ENCODE data around the gene FRS3.

FRS3 gene

DNA sequence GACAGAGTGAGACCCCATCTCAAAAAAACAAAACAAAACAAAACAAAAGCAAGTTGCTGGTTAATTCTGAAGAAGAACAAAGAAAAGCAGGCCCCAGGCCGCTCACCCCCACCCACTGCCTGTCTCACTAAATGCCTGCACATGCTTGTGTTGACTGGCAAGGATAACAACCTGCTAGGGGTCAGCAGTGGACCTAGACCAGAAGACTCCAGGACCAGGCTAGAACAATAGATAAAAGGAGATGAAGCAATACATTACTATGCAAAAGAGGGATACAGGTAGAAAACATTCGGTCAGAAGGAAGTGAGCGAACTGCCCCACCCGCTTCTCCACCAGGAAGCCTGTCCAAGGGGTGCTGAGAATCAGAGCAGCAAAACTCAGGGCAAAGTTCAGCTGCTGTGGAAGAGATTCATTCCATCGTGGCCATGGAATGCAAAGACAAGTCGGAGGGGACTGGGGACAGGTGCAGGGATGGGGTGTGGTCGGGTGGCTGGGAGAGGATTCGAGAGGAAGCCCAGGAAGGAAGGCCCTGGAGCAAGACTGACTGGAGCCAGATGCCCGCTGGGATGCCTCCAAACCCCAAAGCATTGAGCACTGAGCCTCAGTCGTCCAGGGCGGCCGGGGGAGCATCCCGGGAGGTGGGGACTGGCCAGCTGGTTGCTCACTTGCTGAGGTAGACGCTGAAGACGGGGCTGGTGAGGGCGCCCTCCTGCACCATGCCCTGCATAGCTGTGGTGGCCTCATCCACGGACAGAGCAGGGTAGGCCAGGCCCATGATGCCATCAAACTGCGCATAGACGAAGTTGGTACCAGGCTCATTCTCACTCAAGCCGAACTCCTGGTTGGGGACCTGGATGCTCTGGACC lies 37.8 kb downstream of the FRS3 start:
- DNase-seq (ENCODE audit: low read depth in 2 of 2), result no peak

DNA sequence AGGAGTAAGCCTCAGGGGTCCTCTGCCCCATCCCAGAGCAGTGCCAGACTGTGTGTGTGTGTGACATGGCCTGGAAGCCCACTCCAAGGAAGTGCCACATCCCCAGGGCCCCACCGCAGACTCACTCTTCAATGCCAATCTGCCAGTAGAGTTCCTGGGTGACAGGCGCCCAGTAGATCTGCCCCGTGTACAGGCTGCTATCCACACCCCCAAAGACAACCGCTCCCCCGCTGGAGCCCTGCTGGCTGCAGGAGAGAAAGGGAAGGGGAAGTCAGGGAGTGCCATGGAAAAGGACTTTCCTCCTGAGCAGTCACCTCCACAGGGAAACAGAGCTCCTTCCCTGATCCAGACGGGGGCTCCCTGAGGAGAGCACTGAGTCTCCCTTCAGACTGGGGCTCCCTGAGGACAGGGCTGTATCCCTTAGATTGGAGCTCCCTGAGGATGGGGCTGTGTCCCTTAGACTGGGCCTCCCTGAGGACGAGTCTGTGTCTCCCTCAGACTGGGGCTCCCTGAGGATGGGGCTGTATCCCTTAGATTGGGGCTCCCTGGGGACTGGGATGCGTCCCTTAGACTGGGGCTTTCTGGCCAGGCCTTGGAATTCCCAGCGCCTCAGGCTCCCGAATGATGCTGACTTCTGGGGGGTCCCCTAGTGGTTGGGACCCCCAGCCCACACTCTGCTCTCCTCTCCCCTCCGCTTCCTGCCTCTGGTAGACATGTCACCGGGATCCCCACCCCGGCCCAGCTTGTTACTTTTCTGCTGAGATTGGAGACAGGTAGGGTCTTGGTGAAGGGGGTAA lies 39.1 kb downstream of the FRS3 start:
- no peak for DNase-seq (ENCODE audit: low read depth in 2 of 2)

DNA sequence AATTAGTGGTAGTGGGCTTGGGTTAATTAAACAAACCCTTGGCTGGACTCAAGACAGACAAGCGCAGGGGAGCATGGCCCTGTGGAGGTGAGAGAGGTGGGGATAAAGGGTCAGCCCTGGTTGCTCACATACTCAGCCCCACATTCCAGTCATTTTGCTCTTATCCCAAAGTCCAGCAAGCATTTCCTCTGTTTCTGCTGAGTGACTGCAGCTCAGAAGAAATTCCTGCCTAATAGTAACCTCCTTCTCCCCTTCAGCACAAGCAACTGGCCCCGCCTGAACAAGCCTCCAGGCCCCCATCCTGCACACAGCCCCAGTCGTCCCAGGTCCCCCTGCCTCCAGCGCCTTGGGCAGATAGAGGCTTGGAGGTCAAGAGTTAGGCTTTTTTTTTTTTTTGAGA lies 40.7 kb downstream of the FRS3 start:
- DNase-seq (ENCODE audit: low read depth in 2 of 2), result no peak

DNA sequence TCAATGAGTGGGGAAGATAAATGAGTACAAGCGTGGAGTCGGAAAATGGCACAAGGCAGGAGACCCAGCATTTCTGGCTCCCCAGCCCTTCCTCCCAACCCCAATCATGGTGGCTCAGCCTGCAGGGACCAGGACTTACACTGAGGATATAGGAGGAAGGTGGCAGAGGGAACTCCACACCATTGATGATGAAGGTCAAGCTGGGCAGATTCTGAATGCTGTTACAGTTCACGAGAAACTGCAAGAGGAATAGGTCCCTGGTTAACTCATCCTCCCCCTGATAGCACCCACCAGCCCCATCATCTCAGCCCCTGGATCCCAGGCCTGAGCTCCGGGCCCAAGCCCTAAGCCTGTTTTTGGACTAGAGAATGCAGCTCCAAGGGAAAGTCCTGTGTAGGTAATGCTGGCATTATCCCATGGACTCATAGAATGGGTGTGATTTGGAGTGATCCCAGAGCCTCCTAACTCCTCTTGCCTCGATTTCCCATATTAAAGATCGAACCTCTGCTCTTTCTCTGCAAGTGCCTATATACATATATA lies 42.0 kb downstream of the FRS3 start:
- no peak for DNase-seq (ENCODE audit: low read depth in 2 of 2)

DNA sequence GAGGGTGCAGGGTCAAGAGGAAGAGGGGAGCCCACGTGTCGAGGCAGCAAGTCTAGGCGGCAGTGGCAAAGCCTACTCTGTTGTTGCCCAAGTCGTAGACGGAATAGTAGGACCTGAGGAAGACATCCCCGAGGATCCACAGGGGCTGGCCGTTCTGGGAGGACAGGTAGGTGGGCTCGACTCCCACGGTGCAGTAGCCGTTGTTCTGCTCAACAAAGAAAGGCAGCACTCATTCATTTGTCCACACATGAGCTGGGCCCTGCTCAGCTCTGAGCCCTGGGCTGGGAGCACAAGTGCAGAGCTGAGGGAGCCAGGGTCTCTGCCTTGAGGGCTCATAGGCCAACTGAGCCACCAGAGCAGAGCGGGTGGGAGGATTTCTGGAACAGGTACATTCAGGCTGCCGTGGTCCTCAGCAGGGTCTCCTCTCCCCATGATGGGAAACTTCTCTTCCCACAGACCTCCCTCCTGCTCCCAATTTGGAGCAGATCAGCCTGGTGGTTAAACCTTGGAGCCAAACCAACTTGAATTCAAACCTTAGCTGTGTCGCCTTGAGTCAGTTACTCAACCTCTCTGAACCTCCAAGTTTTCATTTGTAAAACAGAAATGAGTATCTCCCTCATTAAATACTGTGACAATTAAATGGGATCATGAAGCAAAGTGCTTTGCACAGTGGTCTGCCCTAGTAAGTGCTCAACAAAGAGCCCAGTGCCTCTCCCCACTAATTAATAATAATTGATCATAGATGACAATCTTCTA lies 42.7 kb downstream of the FRS3 start:
- no peak for DNase-seq (ENCODE audit: low read depth in 2 of 2)

DNA sequence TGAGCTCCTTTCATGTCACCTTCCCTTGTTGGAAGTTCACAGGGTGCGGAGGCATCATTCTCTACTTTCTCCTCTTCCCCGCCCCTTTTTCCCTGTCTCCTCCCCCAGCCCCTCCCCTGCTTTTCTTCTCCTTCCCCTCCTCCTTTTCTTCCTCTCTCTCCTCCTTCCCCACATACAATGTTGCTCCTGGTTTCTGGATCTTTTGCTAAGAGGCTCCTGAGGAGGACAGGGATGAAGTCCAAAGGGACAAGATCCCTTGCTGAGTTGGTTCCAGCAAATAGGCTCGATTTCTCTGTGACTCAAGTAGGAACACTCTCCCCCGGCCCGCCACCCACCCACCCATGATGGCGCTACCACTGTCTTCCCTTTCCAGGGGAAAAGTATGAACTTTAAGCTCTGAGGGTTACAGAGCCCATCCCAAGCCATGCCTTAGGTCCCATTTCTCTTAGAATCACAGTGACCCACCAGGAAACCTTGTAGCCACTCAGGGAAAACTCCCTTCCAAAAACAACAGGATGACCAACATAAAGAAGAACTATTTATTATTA lies 43.4 kb downstream of the FRS3 start:
- no peak for DNase-seq (ENCODE audit: low read depth in 2 of 2)

DNA sequence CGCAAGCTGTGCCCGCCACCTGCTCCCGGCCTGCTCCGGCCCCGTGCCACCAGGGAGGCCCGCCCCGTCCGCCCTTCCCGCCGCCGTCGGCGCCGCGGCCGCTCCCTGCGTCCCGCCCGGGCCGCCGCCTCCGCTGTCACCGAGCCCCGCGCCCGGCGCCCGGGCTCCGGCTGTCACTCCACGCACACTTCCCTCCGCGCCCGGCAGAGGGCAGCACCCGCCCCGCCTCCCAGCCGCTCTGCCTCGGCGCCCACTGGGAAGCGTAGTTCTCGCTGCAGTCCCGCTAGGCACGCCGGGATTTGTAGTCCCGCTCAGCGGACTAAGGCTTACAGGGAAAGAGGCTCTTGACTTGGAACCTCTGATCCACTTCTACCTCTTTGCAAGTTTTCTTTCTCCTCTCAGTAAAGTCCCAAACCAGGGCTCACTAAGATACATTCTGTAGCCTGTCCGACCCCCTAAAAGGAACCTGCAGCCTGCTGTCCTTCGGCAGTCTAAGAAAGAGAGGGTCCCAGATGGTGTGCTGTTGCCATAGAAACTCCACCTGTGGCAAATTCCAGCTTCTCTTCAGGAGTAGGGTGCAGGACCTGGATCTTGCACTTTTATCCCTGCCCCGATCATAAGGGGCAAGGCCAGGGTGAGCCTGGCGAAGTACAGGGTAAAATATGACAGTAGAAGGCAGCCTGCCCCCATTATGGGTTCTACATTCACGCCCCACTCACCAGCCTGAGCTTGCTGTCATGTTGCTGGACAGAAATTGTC lies 44.1 kb downstream of the FRS3 start, which contains the start of gene TFEB:
TFEB (minus strand) TSS at position 182 of the 759 bp plus-strand sequence. CDS start 44,395 bp downstream, outside the sequence.
- DNase-seq (ENCODE audit: low read depth in 2 of 2), result peak; percentile 94

DNA sequence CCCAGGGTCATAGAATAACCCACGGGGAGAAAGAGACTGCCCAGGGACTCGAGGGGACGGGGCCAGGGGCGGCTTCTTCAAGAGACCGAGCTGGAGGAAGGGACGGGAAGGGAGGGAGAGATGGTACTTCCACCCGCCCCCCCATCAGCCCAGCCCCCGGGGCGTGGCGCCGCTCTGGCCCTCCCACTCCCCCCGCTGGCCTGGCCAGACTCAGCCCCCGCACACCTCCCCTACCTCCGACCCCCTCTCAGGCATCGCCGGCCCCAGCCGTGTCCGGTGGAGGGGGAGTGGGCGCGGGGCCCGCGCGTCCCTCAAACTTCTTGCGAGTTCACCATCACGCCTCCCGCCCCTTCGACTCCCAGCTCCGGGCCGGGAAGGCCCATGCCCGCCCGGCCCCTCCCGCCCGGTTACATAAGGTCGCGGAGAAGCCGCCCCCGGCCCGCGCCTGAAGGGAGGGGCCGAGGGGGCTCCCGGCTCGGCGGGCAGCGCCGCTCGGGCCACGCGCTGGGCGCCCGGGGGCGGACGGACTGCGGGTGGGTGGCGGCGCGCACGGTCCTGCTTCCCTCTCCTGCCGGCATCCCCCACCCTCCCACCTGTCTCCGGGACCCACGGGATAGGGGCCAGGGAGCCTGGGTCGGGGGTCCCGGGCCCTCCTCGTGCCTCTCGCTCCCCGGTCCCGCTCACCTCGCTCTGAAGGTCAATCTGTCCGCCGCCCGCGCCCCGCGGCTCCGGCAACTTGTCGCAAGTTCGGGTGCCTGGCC lies 44.9 kb downstream of the FRS3 start:
- DNase-seq (ENCODE audit: low read depth in 2 of 2), result peak; percentile 43 to 57

DNA sequence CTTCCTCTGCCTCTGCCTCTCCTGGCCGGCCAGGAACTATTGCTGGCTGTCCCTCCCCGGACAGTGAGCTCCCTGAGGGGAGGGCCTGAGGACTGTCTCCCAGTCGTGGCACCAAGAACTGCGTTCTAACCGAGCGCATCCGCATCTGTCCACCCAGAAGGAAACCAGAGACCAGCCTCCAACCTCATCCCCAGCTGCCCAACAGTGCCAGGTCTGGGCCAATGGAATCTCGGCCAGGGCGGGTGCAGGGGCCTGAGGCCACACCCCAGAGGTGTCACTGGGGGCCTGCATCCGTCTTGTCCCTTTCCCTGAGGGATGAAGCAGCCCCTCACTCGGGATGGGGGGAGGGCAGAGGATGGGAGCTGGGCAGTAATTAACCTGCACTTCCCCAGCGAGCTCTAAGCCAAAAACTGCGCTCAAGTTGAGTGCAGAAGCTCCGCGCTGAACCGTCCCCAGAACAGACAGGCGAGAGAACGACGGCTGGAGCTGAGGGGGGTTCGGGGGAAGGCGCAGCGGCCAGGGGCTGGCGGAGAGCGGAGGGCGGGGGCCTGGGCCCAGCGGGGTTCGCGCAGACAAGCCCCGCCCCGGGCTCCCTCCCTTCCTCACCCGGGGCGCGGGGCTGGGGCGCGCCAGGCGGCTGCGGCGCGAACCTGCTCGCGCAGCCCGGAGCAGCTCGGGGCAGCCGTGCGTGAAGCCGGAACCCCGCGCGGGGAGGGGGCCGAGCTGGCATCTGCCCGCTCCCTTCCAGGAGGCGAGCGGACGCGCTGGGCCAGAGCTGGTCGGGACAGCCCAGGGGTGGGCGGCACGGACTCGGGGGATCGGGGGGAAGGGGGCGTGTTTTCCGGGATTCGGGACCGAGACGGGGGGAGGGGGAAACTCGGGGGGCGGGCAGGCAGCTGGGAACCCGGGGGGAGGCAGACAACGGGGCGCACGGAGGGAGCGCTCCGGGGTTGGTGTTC lies 45.7 kb downstream of the FRS3 start:
- peak; percentile 43 to 55 for DNase-seq (ENCODE audit: low read depth in 2 of 2)

DNA sequence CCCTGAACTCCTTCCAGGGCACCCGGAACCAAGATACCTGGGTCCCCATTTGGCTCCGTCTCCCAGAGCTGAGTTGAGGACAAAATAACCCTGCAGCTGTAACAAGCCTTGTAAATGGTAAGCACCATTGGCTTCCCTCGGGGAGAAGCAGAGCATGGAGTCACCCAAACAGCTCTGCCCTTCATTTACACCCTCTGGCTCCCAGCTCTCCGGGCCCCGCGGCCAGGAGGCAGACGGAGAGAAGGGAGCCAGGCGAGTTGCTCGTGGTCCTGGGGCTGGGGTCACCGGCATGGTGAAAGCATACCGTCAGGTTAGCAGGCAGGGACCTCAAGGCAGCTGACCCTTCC lies 46.4 kb downstream of the FRS3 start:
- DNase-seq (ENCODE audit: low read depth in 2 of 2), result no peak

DNA sequence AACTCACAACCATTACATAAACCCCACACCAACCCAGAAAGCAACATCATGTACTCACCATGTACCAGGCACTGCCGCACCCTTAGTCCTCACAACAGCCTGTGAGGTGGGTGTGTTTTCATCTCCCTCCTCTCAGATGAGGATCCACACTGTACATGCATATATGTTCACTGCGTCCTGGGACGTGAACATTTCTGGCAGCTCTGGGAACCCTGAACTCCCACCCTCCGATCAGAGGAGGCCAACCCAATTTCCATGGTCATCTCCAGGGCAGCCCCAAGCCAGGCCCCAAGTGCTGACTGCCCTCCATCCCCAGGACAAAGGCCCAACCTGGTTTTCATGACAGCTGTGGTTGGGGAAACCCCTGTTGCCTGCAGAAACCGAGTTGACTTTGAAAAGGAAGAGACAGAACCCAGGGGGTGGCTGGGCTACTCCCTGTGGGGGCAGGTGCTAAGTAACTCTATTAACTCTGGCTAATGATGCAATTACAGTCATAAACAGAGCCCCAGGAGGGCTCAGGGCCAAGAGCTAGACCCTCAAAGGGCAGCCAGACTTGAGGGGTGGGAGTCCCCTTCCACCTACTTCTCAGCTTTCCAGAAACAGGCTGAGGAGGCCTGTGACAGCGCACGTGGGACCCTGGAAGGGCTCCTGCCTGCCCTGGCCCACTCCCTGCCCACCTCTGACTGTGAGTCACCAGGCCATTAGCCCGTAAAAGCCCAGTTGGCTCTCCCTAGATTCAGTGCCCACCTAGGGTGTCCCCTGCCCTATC lies 46.9 kb downstream of the FRS3 start:
- DNase-seq (ENCODE audit: low read depth in 2 of 2), result peak; percentile 29 to 43

DNA sequence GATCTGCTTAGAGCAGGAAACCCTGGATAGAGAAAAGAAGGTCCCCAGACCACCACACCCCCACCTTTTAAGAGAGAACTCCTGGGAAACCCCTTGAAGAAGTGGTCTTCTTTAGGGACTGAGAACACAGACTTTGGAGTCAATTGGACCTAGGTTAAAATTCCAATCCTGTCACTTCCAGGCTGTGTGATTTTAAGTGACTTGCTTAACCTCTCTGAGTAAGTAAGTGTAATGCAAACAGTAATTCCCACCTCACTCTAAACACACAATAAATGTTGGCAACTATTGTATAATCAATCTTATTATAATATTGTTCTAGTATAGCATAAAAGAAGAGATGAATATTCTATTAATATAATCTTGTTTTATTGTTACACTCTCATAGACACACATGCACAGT lies 47.6 kb downstream of the FRS3 start:
- no peak for DNase-seq (ENCODE audit: low read depth in 2 of 2)

DNA sequence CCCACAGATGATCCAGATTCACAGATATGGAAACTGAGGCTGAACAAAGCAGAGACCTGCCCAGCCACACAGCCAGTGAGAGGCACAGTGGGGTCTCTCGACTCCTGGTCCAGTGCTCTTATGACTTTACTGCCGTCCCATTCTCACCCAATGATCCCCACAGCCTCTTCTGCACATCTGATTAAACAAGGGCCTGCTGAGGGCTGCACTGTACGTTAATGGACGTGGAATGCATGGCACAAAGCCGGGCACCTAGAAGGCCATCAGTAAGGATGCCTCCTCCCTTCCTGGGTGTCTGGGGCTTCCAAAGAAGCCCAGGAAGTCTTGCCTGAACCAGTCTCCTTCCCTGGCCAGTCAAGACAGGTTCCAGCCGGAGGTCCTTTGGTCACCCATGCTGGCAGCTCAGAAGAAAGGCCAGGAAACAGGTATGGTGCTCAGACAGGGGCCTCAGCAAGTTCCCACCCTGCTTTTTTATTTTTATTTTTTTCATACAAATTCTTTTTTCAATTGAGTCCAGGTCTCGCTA lies 48.1 kb downstream of the FRS3 start:
- DNase-seq (ENCODE audit: low read depth in 2 of 2), result no peak

DNA sequence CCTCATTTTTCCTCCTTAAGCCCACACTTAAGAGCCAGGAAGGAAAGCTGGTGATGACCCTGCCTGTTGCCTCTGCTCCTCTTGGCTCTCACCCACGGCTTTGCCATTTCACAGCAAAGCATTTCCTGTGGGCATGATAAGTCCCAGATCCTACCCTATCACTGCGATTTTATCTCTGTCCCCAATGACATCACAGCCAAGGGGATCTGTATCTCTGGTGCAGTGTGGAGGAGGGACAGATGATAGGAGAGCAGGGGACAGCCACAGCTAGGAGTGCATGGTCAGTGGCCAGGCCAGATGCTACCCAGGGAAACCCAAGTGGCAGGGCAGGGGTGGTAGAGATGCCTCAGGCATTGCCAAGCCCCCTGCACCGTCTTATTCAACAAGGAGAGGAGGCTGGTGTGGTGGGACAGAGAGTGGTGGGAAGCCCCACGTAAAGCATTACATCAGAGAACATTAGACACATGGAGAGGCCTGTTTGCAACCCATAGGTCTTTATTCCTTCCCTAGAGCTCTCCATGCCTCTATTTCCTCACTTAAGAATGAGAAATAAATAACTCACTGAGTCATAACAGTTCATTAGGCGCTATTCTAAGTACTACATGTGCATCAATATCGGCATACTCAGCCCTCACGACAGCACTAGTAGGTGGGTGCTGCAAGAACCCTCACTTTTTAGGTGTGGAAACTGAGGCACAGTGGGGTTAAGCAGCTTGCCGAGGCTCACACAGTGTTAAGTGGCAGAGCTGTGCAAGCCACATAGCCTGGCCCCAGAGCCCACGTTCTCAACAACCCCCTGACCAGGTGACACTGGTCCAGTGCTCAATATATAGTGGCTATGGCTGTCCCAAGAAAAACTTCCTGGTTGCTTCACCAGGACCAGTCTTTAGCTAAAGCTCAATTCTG lies 48.9 kb downstream of the FRS3 start:
- DNase-seq (ENCODE audit: low read depth in 2 of 2), result no peak

DNA sequence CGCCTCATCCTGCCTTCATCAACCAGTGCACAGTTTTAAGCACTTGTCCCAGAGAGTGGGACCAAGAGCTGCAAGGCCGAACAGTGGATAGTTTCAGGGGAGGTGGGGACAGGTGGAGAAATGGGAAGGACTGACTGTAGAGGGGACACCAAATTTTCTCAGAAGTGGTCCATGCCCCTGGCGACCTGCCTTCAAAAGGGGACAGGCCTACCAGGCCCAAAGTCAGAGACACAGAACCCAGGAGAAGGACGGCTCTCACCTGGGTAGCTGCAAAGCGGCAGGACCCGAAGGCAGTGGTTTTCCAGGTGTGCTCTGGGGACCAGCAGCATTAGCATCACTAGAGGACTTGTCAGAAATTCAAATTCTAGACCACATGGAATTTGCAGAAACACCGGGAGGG lies 50.1 kb downstream of the FRS3 start:
- no peak for DNase-seq (ENCODE audit: low read depth in 2 of 2)

DNA sequence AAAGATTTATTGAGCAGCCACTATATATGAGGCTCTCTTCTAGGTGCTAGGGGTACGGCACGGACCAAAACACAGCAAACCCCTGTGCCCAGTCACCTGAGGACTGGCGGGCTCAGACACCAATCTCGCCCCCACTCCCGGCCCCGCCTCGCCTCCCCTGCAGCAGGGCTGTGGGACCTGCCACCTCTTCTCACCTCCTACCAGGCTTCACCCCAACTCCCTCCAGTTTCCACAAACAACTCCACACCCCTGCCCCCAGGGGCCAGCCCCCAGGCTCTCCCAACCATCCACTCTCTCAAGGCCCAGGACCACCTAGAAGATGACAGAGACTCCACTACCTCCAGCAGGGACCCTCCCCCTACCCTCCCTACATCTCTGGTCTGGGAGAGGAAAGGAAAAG lies 50.7 kb downstream of the FRS3 start:
- no peak for DNase-seq (ENCODE audit: low read depth in 2 of 2)

Data from stimulated activated CD4-positive, alpha-beta T cell treated with anti-CD3 and anti-CD28 coated beads, Interleukin-1b, Interleukin-23, amount 100 ng/mL, for 4 hours (primary cell).